K562 (cell line): ENCODE measurements around the gene CREB3L2. TPM values are rescaled to one million over a fixed set of nuclear protein-coding genes. Genes with fewer than 3 reads are reported as not detected.

Source experiments
- ATAC-seq: fragments of 200-7000 bp; cut with Tn5 transposase; 3 replicates; pipeline ENCODE4 v1.9.1; 2020; ENCODE audit warnings: moderate library complexity
- BruUV-seq: library from RNA; stranded (reverse); fragments of 400-500 nt; replicated peaks from 2 replicates; lab custom pipeline; 2021; lab: Mats Ljungman, UMichigan
- CTCF ChIA-PET: fragments of 300-600 bp; formaldehyde crosslinking; extraction: SDS; loops from one replicate; lab custom pipeline; 2021; ENCODE audit warnings: low intra/inter-chr PET ratio; lab: Yijun Ruan, JAX
- POLR2A ChIA-PET: fragments of 300-600, 350-650 bp; sonication (Branson Sonifier 250); formaldehyde crosslinking; extraction: SDS; loops from one replicate; lab custom pipeline; 2021; ENCODE audit warnings: antibody characterized with exemption, inconsistent platforms; lab: Yijun Ruan, JAX
- DNase-seq, 4 experiments: peaks; one replicate each; pipeline versions ENCODE4 v3.0.0 to v3.0.0-alpha.2; 2011 to 2018; ENCODE audit warnings: low spot score in 3 of 4, mixed read lengths in 3 of 4; ENCODE audit errors: extremely low read depth in 1 of 4
- FAIRE-seq: peaks from 2 replicates; lab custom pipeline; 2011; peaks lifted over from hg19 to GRCh38; lab: Jason Lieb, UNC
- H2AFZ ChIP-seq: 2 replicates; pipeline ENCODE4 v1.6.0; 2011; ENCODE audit warnings: low read depth, low read length, control low read depth, inconsistent platforms
- H3K27ac ChIP-seq: fragments of 200-600 bp; 3 replicates; pipeline ENCODE4 v1.8.0; 2011; ENCODE audit warnings: low read depth, mild to moderate bottlenecking, control low read depth, inconsistent platforms, low read length, moderate library complexity, mixed read lengths; ENCODE audit errors: extremely low read depth
- H3K27me3 ChIP-seq, 2 experiments: fragments of 300-600 bp in 1 of 2; 2 replicates in 1 of 2; 3 replicates in 1 of 2; pipeline versions ENCODE4 v1.6.0 to v1.8.0; 2011; ENCODE audit warnings: inconsistent platforms in 2 of 2, low read length in 2 of 2, mild to moderate bottlenecking in 1 of 2, mixed read lengths in 1 of 2, moderate library complexity in 1 of 2; ENCODE audit not compliant: control insufficient read depth in 2 of 2, insufficient read depth in 2 of 2
- H3K36me3 ChIP-seq: fragments of 300-600 bp; 3 replicates; pipeline ENCODE4 v1.8.0; 2011; ENCODE audit warnings: mild to moderate bottlenecking, low read length, inconsistent platforms; ENCODE audit not compliant: control insufficient read depth, insufficient read depth
- H3K4me1 ChIP-seq, 2 experiments: fragments of 200-600 bp in 1 of 2; replicated peaks in 1 of 2; 2 replicates in 1 of 2; 3 replicates in 1 of 2; pipeline versions ENCODE4 v1.5.1 to v1.8.0; 2011; ENCODE audit warnings: inconsistent platforms in 2 of 2, low read length in 2 of 2, mild to moderate bottlenecking in 1 of 2, mixed read lengths in 1 of 2, moderate library complexity in 1 of 2; ENCODE audit not compliant: control insufficient read depth in 2 of 2, insufficient read depth in 2 of 2
- H3K4me2 ChIP-seq: 2 replicates; pipeline ENCODE4 v1.6.1; 2011; ENCODE audit warnings: low read length, control low read depth, inconsistent platforms, mixed read lengths; ENCODE audit not compliant: insufficient read depth
- H3K4me3 ChIP-seq: fragments of 200-600 bp; sonication (generic), shearing (Covaris generic); 2 replicates; pipeline ENCODE4 v1.5.1; 2016; ENCODE audit warnings: control low read depth, inconsistent platforms
- H3K79me2 ChIP-seq: fragments of 200-600 bp; 3 replicates; pipeline ENCODE4 v1.8.0; 2011; ENCODE audit warnings: low read length, inconsistent platforms; ENCODE audit not compliant: control insufficient read depth, insufficient read depth
- H3K9ac ChIP-seq, 2 experiments: 2 replicates each; pipeline versions ENCODE4 v1.6.0 to v1.6.1; 2011; ENCODE audit warnings: low read depth in 2 of 2, low read length in 2 of 2, control low read depth in 1 of 2, inconsistent platforms in 1 of 2, mild to moderate bottlenecking in 1 of 2, mixed read lengths in 1 of 2; ENCODE audit not compliant: insufficient read depth in 1 of 2
- H3K9me1 ChIP-seq: one replicate; pipeline ENCODE4 v1.6.0; 2011; ENCODE audit warnings: inconsistent platforms, mild to moderate bottlenecking, low read length, moderate library complexity; ENCODE audit not compliant: control insufficient read depth, insufficient read depth
- H3K9me3 ChIP-seq: replicated peaks from 2 replicates; pipeline ENCODE4 v1.5.1; 2011; ENCODE audit warnings: low read depth, low read length, inconsistent platforms; ENCODE audit not compliant: control insufficient read depth, insufficient read depth
- H4K20me1 ChIP-seq: replicated peaks from 2 replicates; pipeline ENCODE4 v1.6.1; 2011; ENCODE audit warnings: low read length, inconsistent platforms, mixed read lengths; ENCODE audit not compliant: control insufficient read depth, insufficient read depth
- ATF7 ChIP-seq: fragments of 450-650 bp; IDR thresholded peaks from 2 replicates; pipeline ENCODE4 v1.7.1; 2014; ENCODE audit warnings: mild to moderate bottlenecking, moderate library complexity
- BRCA1 ChIP-seq, 2 experiments: fragments of 450-650 bp in 1 of 2; sonication (generic) in 1 of 2; formaldehyde crosslinking in 1 of 2; IDR thresholded peaks; 2 replicates each; pipeline versions ENCODE4 v1.5.0 to v1.6.1; 2017 to 2020; ENCODE audit warnings: mild to moderate bottlenecking in 1 of 2, missing genetic modification reagents in 1 of 2
- CCAR2 ChIP-seq: fragments of 200-400 bp; formaldehyde crosslinking; IDR thresholded peaks from 2 replicates; pipeline ENCODE4 v1.6.1; 2017; ENCODE audit warnings: mild to moderate bottlenecking, low read depth, low read length
- DIDO1 ChIP-seq: fragments of 450-650 bp; IDR thresholded peaks from 2 replicates; pipeline ENCODE4 v1.6.1; 2016; ENCODE audit warnings: low read depth, missing biosample characterization, missing genetic modification characterization
- HDAC2 ChIP-seq: fragments of 450-650 bp; IDR thresholded peaks from 2 replicates; pipeline ENCODE4 v1.6.1; 2016; ENCODE audit warnings: mild to moderate bottlenecking
- ID3 ChIP-seq, 2 experiments: fragments of 250-450 bp in 1 of 2; fragments of 450-650 bp in 1 of 2; sonication (Bioruptor Pico) in 1 of 2; IDR thresholded peaks; 2 replicates each; pipeline versions ENCODE4 v1.6.1 to v1.8.0; 2016 to 2021; ENCODE audit warnings: mild to moderate bottlenecking in 2 of 2, moderate library complexity in 2 of 2, missing compliant biosample characterization in 1 of 2, missing genetic modification characterization in 1 of 2
- MAFG ChIP-seq: fragments of 450-650 bp; conservative IDR thresholded peaks from 2 replicates; pipeline ENCODE4 v1.6.1; 2016; ENCODE audit warnings: missing genetic modification characterization, missing compliant biosample characterization
- NBN ChIP-seq: fragments of 450-650 bp; IDR thresholded peaks from 2 replicates; pipeline ENCODE4 v1.6.1; 2016; ENCODE audit warnings: low read depth, mild to moderate bottlenecking
- POLR2AphosphoS5 ChIP-seq: IDR thresholded peaks from 2 replicates; pipeline ENCODE4 v1.6.1; 2011; ENCODE audit warnings: mild to moderate bottlenecking, low read depth, low read length, moderate library complexity; ENCODE audit not compliant: control insufficient read depth, insufficient read depth
- TAF1 ChIP-seq: IDR thresholded peaks from 2 replicates; pipeline ENCODE4 v1.6.1; 2011; ENCODE audit warnings: mild to moderate bottlenecking, low read length, moderate library complexity; ENCODE audit not compliant: insufficient read depth, control insufficient read depth, severe bottlenecking; ENCODE audit errors: extremely low read depth
- ZKSCAN1 ChIP-seq: fragments of 150-350 bp; IDR thresholded peaks from 2 replicates; pipeline ENCODE4 v1.6.1; 2016; ENCODE audit warnings: low read depth, low read length
- ZNF449 ChIP-seq: fragments of 250-450 bp; sonication (Bioruptor Pico); IDR thresholded peaks from 2 replicates; pipeline ENCODE4 v1.8.0; 2022; ENCODE audit warnings: moderate library complexity, mild to moderate bottlenecking, inconsistent platforms
- WGBS: fragments of 100-300 bp; shearing (Covaris generic); methylation state at CpG from one replicate; pipeline ENCODE4 v1.1.6; 2016; ENCODE audit warnings: low coverage, mixed read lengths; ENCODE audit not compliant: insufficient coverage; ENCODE audit errors: missing lambda C conversion rate; 5-methylcytosine and 5-hydroxymethylcytosine counted together
- in situ Hi-C: fragments of 300-500 bp; cut with MboI; formaldehyde crosslinking; loops from 4 replicates; pipeline ENCODE4 v1.15.0; 2018; ENCODE audit warnings: inconsistent platforms, mixed read lengths
- intact Hi-C: fragments of 100-400 bp; cut with micrococcal nuclease; formaldehyde crosslinking; loops from 2 replicates; pipeline ENCODE4 v1.14.2; 2022
- polyA plus RNA-seq, 8 experiments: library from polyadenylated mRNA; depleted of rRNA in 4 of 8; stranded (reverse) in 5 of 8; unstranded in 3 of 8; fragments of >200 nt; fragmentation: Nextera tagmentation in 2 of 8; fragmentation: Illumina TruSeq in 1 of 8; extraction: Ambion mirVana in 2 of 8; extraction: Trizol in 1 of 8; gene quantifications; 2 replicates each; pipeline versions ENCODE4 v1.2.1 to v1.2.3, GENCODE V29; 2011 to 2014; ENCODE audit warnings: inconsistent platforms in 1 of 8, missing spikeins in 1 of 8
- total RNA-seq, 7 experiments: library from RNA; depleted of rRNA in 6 of 7; stranded (reverse); fragments of >200 nt in 6 of 7; fragmentation: Illumina TruSeq in 2 of 7; extraction: Trizol in 2 of 7; gene quantifications; 2 replicates each; pipeline versions ENCODE4 v1.2.1 to v1.2.3, GENCODE V29; 2011 to 2021; ENCODE audit warnings: low replicate concordance in 1 of 7
- TF ChIP-seq, protein P1 (sequence below), 2 experiments: fragments of 150-350 bp in 1 of 2; IDR thresholded peaks; 2 replicates each; pipeline ENCODE4 v1.6.1; 2012 to 2016; ENCODE audit warnings: low read depth in 2 of 2, low read length in 2 of 2, mild to moderate bottlenecking in 1 of 2, moderate library complexity in 1 of 2
- TF ChIP-seq, protein P2 (sequence below): fragments of 250-450 bp; sonication (Bioruptor Pico); IDR thresholded peaks from 2 replicates; pipeline ENCODE4 v1.9.0; 2021; ENCODE audit warnings: mild to moderate bottlenecking, inconsistent platforms

CREB3L2 gene
- total and polyA plus RNA-seq, 9 of the 15 experiments (the other 6 are each of a cell fraction or from before 2014, with no cell fraction given) = 7.1 to 45.6 (median 15.8) TPM

GRCh38 chr7:138027100-138027499 lies 25.2 kb upstream of the CREB3L2 start:
- DNase-seq (no peak), ATAC-seq (no peak), FAIRE-seq (no peak)
- no peaks in the 10 kb centered on the region for H3K36me3 ChIP-seq
- intact Hi-C loops (no loop called here), in situ Hi-C loops (no loop called here)
- no peaks in the 10 kb centered on the region for H3K79me2 ChIP-seq
- BruUV-seq = no TSS peak
- no peak overlapping the region for H3K27ac ChIP-seq
- no peak overlapping the region for H3K4me3 ChIP-seq
- H3K4me2 ChIP-seq = no peak overlapping the region
- no peak overlapping the region for H3K9ac ChIP-seq
- ChIA-PET POLR2A (interaction anchor here (0.8 kb wide), 1 partner anchor 28 kb away, joined by 3 read pairs; no protein-coding TSS in a partner anchor), CTCF (no interaction called here)
- H2AFZ ChIP-seq = no peak overlapping the region
- no peaks in the 10 kb centered on the region; a peak in 1 of 5 replicates for H3K27me3 ChIP-seq
- no peaks in the 10 kb centered on the region; a peak in 2 of 5 replicates for H3K4me1 ChIP-seq
- no peaks in the 10 kb centered on the region for H3K9me1 ChIP-seq
- 0% methylated on average over 2 of the region's 2 CpGs for WGBS
- H4K20me1 ChIP-seq = no peaks in the 10 kb centered on the region
- no peaks in the 10 kb centered on the region for H3K9me3 ChIP-seq
- TF ChIP-seq MAFG (tag) (no peak), HDAC2 (no peak), BRCA1 (IDR thresholded peaks at IDR 0.05) (no peak), BRCA1 (CRISPR knock-in tag; IDR thresholded peaks at IDR 0.05) (no peak), DIDO1 (tag) (no peak), CCAR2 (no peak), ZKSCAN1 (no peak), POLR2AphosphoS5 (no peak), ID3 (CRISPR knock-in tag; IDR thresholded peaks at IDR 0.05) (no peak), ID3 (tag; IDR thresholded peaks at IDR 0.05) (no peak), TAF1 (no peak), NBN (no peak), ZNF449 (CRISPR knock-in tag) (no peak), ATF7 (no peak)
- TF ChIP-seq, protein P1, sequence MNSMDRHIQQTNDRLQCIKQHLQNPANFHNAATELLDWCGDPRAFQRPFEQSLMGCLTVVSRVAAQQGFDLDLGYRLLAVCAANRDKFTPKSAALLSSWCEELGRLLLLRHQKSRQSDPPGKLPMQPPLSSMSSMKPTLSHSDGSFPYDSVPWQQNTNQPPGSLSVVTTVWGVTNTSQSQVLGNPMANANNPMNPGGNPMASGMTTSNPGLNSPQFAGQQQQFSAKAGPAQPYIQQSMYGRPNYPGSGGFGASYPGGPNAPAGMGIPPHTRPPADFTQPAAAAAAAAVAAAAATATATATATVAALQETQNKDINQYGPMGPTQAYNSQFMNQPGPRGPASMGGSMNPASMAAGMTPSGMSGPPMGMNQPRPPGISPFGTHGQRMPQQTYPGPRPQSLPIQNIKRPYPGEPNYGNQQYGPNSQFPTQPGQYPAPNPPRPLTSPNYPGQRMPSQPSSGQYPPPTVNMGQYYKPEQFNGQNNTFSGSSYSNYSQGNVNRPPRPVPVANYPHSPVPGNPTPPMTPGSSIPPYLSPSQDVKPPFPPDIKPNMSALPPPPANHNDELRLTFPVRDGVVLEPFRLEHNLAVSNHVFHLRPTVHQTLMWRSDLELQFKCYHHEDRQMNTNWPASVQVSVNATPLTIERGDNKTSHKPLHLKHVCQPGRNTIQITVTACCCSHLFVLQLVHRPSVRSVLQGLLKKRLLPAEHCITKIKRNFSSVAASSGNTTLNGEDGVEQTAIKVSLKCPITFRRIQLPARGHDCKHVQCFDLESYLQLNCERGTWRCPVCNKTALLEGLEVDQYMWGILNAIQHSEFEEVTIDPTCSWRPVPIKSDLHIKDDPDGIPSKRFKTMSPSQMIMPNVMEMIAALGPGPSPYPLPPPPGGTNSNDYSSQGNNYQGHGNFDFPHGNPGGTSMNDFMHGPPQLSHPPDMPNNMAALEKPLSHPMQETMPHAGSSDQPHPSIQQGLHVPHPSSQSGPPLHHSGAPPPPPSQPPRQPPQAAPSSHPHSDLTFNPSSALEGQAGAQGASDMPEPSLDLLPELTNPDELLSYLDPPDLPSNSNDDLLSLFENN (IDR thresholded peaks at IDR 0.05; ENCODE audit: low read depth in 2 of 2, low read length in 2 of 2) = no peak
- TF ChIP-seq, protein P2, sequence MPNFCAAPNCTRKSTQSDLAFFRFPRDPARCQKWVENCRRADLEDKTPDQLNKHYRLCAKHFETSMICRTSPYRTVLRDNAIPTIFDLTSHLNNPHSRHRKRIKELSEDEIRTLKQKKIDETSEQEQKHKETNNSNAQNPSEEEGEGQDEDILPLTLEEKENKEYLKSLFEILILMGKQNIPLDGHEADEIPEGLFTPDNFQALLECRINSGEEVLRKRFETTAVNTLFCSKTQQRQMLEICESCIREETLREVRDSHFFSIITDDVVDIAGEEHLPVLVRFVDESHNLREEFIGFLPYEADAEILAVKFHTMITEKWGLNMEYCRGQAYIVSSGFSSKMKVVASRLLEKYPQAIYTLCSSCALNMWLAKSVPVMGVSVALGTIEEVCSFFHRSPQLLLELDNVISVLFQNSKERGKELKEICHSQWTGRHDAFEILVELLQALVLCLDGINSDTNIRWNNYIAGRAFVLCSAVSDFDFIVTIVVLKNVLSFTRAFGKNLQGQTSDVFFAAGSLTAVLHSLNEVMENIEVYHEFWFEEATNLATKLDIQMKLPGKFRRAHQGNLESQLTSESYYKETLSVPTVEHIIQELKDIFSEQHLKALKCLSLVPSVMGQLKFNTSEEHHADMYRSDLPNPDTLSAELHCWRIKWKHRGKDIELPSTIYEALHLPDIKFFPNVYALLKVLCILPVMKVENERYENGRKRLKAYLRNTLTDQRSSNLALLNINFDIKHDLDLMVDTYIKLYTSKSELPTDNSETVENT (CRISPR knock-in tag) = no peak
